ENCODE results near the gene IQCB1.

IQCB1 gene

GRCh38 chr3:121870717-121871116 lies 35.9 kb upstream of the IQCB1 start:
- no peak for TF ChIP-seq POLR2AphosphoS5 (IDR thresholded peaks at IDR 0.05; ENCODE audit: low read depth, low read length)
- TF ChIP-seq TAF1 (IDR thresholded peaks at IDR 0.05; ENCODE audit: borderline replicate concordance, insufficient read depth, low read length): no peak
- TF ChIP-seq, protein P1, sequence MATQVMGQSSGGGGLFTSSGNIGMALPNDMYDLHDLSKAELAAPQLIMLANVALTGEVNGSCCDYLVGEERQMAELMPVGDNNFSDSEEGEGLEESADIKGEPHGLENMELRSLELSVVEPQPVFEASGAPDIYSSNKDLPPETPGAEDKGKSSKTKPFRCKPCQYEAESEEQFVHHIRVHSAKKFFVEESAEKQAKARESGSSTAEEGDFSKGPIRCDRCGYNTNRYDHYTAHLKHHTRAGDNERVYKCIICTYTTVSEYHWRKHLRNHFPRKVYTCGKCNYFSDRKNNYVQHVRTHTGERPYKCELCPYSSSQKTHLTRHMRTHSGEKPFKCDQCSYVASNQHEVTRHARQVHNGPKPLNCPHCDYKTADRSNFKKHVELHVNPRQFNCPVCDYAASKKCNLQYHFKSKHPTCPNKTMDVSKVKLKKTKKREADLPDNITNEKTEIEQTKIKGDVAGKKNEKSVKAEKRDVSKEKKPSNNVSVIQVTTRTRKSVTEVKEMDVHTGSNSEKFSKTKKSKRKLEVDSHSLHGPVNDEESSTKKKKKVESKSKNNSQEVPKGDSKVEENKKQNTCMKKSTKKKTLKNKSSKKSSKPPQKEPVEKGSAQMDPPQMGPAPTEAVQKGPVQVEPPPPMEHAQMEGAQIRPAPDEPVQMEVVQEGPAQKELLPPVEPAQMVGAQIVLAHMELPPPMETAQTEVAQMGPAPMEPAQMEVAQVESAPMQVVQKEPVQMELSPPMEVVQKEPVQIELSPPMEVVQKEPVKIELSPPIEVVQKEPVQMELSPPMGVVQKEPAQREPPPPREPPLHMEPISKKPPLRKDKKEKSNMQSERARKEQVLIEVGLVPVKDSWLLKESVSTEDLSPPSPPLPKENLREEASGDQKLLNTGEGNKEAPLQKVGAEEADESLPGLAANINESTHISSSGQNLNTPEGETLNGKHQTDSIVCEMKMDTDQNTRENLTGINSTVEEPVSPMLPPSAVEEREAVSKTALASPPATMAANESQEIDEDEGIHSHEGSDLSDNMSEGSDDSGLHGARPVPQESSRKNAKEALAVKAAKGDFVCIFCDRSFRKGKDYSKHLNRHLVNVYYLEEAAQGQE (IDR thresholded peaks at IDR 0.05; ENCODE audit: insufficient read depth in 1 of 2, low read depth in 2 of 2, low read length in 2 of 2): no peak
- no peak for TF ChIP-seq FOXP2 (optimal IDR thresholded peaks at IDR 0.05; ENCODE audit: borderline replicate concordance, extremely low read depth, extremely low read length, insufficient read depth)
- no peak for TF ChIP-seq SIN3A (IDR thresholded peaks at IDR 0.05; ENCODE audit: borderline replicate concordance, insufficient read depth, low read length)

DNA sequence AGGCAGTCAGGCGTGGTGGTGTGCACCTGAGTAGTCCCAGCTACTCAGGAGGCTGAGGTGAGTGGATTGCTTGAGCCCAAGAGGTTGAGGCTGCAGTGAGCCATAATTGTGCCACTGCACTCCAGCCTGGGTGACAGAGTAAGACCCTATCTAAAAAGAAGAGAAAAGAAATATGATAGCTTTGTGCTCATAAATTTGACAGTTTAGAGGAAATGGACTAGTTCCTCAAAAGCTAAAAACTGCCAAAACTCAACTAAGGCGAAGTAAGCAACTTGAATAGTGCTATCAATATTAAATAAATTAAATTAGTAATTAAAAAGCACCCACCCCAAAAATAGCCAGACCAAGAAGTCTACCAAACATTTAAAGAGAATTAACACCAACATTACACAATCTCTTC lies 34.9 kb upstream of the IQCB1 start:
- TF ChIP-seq, protein P1 (IDR thresholded peaks at IDR 0.05; ENCODE audit: insufficient read depth in 1 of 2, low read depth in 2 of 2, low read length in 2 of 2): no peak
- TF ChIP-seq SIN3A (IDR thresholded peaks at IDR 0.05; ENCODE audit: borderline replicate concordance, insufficient read depth, low read length) (no peak), TAF1 (IDR thresholded peaks at IDR 0.05; ENCODE audit: borderline replicate concordance, insufficient read depth, low read length) (no peak), FOXP2 (optimal IDR thresholded peaks at IDR 0.05; ENCODE audit: borderline replicate concordance, extremely low read depth, extremely low read length, insufficient read depth) (no peak), POLR2AphosphoS5 (IDR thresholded peaks at IDR 0.05; ENCODE audit: low read depth, low read length) (no peak)

- TF ChIP-seq FOXP2 (optimal IDR thresholded peaks at IDR 0.05; ENCODE audit: borderline replicate concordance, extremely low read depth, extremely low read length, insufficient read depth) (no peak), TAF1 (IDR thresholded peaks at IDR 0.05; ENCODE audit: borderline replicate concordance, insufficient read depth, low read length) (no peak), SIN3A (IDR thresholded peaks at IDR 0.05; ENCODE audit: borderline replicate concordance, insufficient read depth, low read length) (no peak), POLR2AphosphoS5 (IDR thresholded peaks at IDR 0.05; ENCODE audit: low read depth, low read length) (no peak)
- TF ChIP-seq, protein P1 (IDR thresholded peaks at IDR 0.05; ENCODE audit: insufficient read depth in 1 of 2, low read depth in 2 of 2, low read length in 2 of 2): no peak
Observed at GRCh38 chr3:121863801-121864200, 28.9 kb upstream of the IQCB1 start.

GRCh38 chr3:121855555-121855954 lies 20.7 kb upstream of the IQCB1 start:
- TF ChIP-seq POLR2AphosphoS5 (IDR thresholded peaks at IDR 0.05; ENCODE audit: low read depth, low read length) (no peak), FOXP2 (optimal IDR thresholded peaks at IDR 0.05; ENCODE audit: borderline replicate concordance, extremely low read depth, extremely low read length, insufficient read depth) (no peak)
- TF ChIP-seq, protein P1 (IDR thresholded peaks at IDR 0.05; ENCODE audit: insufficient read depth in 1 of 2, low read depth in 2 of 2, low read length in 2 of 2): no peak

GRCh38 chr3:121852256-121852655 lies 17.4 kb upstream of the IQCB1 start:
- no peak for TF ChIP-seq SIN3A (IDR thresholded peaks at IDR 0.05; ENCODE audit: borderline replicate concordance, insufficient read depth, low read length)
